K562 (cell line): Measurements from ENCODE around the gene TENT4B. TPM values are rescaled to one million over a fixed set of nuclear protein-coding genes. Genes with fewer than 3 reads are reported as not detected.

Experiments used
- DACH1 ChIP-seq: fragments of 450-650 bp; IDR thresholded peaks from 2 replicates; pipeline ENCODE4 v1.6.1; 2018; ENCODE audit not compliant: partially characterized antibody
- E2F5 ChIP-seq: sonication (generic); formaldehyde crosslinking; IDR thresholded peaks from 2 replicates; pipeline ENCODE4 v1.8.0; 2022; ENCODE audit warnings: mild to moderate bottlenecking, missing genetic modification reagents
- ERF ChIP-seq: fragments of 450-650 bp; formaldehyde crosslinking; IDR thresholded peaks from 2 replicates; pipeline ENCODE4 v1.4.0; 2020; ENCODE audit warnings: mild to moderate bottlenecking, mixed read lengths
- ETV1 ChIP-seq: fragments of 450-650 bp; conservative IDR thresholded peaks from 2 replicates; pipeline ENCODE4 v1.6.1; 2016; ENCODE audit warnings: missing genetic modification characterization, control low read depth, low read depth, missing compliant biosample characterization
- KDM1A ChIP-seq, 2 experiments: fragments of 450-650 bp; IDR thresholded peaks; 2 replicates each; pipeline ENCODE4 v1.6.1; 2016; ENCODE audit warnings: mild to moderate bottlenecking in 2 of 2
- MITF ChIP-seq: IDR thresholded peaks from 2 replicates; pipeline ENCODE4 v1.6.1; 2014; ENCODE audit warnings: antibody characterized with exemption
- MYC ChIP-seq, 2 experiments: fragments of 250-450 bp in 1 of 2; sonication (Bioruptor Pico) in 1 of 2; IDR thresholded peaks; 2 replicates each; pipeline versions ENCODE4 v1.5.1 to v1.6.1; 2012 to 2021; ENCODE audit warnings: low read depth in 2 of 2, borderline replicate concordance in 1 of 2, improper control_type of control experiment in 1 of 2, low read length in 1 of 2, mild to moderate bottlenecking in 1 of 2, moderate library complexity in 1 of 2
- NR2C2 ChIP-seq, 2 experiments: fragments of 200-800 bp in 1 of 2; sonication (Bioruptor generic) in 1 of 2; sonication (generic) in 1 of 2; formaldehyde crosslinking in 1 of 2; IDR thresholded peaks; 2 replicates each; pipeline versions ENCODE4 v1.6.1 to v1.8.0; 2016 to 2022; ENCODE audit warnings: mild to moderate bottlenecking in 1 of 2, missing compliant biosample characterization in 1 of 2, missing genetic modification characterization in 1 of 2, missing genetic modification reagents in 1 of 2
- PBX2 ChIP-seq, 2 experiments: IDR thresholded peaks in 1 of 2; conservative IDR thresholded peaks in 1 of 2; 2 replicates each; pipeline ENCODE4 v1.6.1; 2016; ENCODE audit warnings: low read depth in 2 of 2, mild to moderate bottlenecking in 1 of 2, missing compliant biosample characterization in 1 of 2, missing genetic modification characterization in 1 of 2, moderate library complexity in 1 of 2
- SIRT6 ChIP-seq: IDR thresholded peaks from one replicate; pipeline ENCODE4 v1.6.1; 2012; ENCODE audit warnings: low read depth, mild to moderate bottlenecking, control low read depth, inconsistent platforms, low read length, moderate library complexity
- SNIP1 ChIP-seq: fragments of 450-650 bp; IDR thresholded peaks from 2 replicates; pipeline ENCODE4 v1.7.1; 2017; ENCODE audit warnings: low read depth, mild to moderate bottlenecking
- ZBTB7A ChIP-seq: IDR thresholded peaks from 2 replicates; pipeline ENCODE4 v1.6.1; 2011; ENCODE audit warnings: low read depth, mild to moderate bottlenecking, low read length, moderate library complexity, borderline replicate concordance; ENCODE audit not compliant: control insufficient read depth
- ZNF134 ChIP-seq: fragments of 250-450 bp; sonication (Bioruptor Pico); conservative IDR thresholded peaks from 2 replicates; pipeline ENCODE4 v1.4.0; 2020
- ZNF197 ChIP-seq: fragments of 200-800 bp; sonication (Bioruptor generic); IDR thresholded peaks from 2 replicates; pipeline ENCODE4 v1.6.1; 2016; ENCODE audit warnings: low read depth, missing genetic modification characterization, missing compliant biosample characterization
- ZNF224 ChIP-seq: sonication (generic); formaldehyde crosslinking; IDR thresholded peaks from 2 replicates; pipeline ENCODE4 v1.8.0; 2022; ENCODE audit warnings: mild to moderate bottlenecking, missing genetic modification reagents
- ZNF324 ChIP-seq: fragments of 250-450 bp; sonication (Bioruptor Pico); IDR thresholded peaks from 2 replicates; pipeline ENCODE4 v1.4.0; 2020; ENCODE audit warnings: mild to moderate bottlenecking
- ZNF518B ChIP-seq: fragments of 250-450 bp; sonication (Bioruptor Pico); IDR thresholded peaks from 2 replicates; pipeline ENCODE4 v1.5.0; 2021; ENCODE audit warnings: mild to moderate bottlenecking, moderate library complexity
- ZNF76 ChIP-seq: fragments of 250-450 bp; sonication (Bioruptor Pico); IDR thresholded peaks from 2 replicates; pipeline ENCODE4 v1.4.0; 2020; ENCODE audit warnings: mild to moderate bottlenecking, moderate library complexity, borderline replicate concordance
- polyA plus RNA-seq, 8 experiments: library from polyadenylated mRNA; depleted of rRNA in 4 of 8; stranded (reverse) in 5 of 8; unstranded in 3 of 8; fragments of >200 nt; fragmentation: Nextera tagmentation in 2 of 8; fragmentation: Illumina TruSeq in 1 of 8; extraction: Ambion mirVana in 2 of 8; extraction: Trizol in 1 of 8; gene quantifications; 2 replicates each; pipeline versions ENCODE4 v1.2.1 to v1.2.3, GENCODE V29; 2011 to 2014; ENCODE audit warnings: inconsistent platforms in 1 of 8, missing spikeins in 1 of 8
- total RNA-seq, 7 experiments: library from RNA; depleted of rRNA in 6 of 7; stranded (reverse); fragments of >200 nt in 6 of 7; fragmentation: Illumina TruSeq in 2 of 7; extraction: Trizol in 2 of 7; gene quantifications; 2 replicates each; pipeline versions ENCODE4 v1.2.1 to v1.2.3, GENCODE V29; 2011 to 2021; ENCODE audit warnings: low replicate concordance in 1 of 7

The TENT4B gene
- total and polyA plus RNA-seq, 9 of the 15 experiments (the other 6 are each of a cell fraction or from before 2014, with no cell fraction given): 5.2 to 8.4 (median 7.0) TPM

- TF ChIP-seq SIRT6 (no peak), KDM1A (IDR thresholded peaks at IDR 0.05) (no peak), DACH1 (peak; percentile 5), NR2C2 (CRISPR knock-in tag; IDR thresholded peaks at IDR 0.05) (no peak), NR2C2 (tag; IDR thresholded peaks at IDR 0.05) (peak; percentile 20; the same call in 1 of the 2 replicates), ZNF134 (no peak), ZNF518B (no peak), E2F5 (CRISPR knock-in tag) (no peak), PBX2 (CRISPR knock-in tag; IDR thresholded peaks at IDR 0.05; ENCODE audit: low read depth) (no peak), PBX2 (tag; conservative IDR thresholded peaks at IDR 0.05; ENCODE audit: low read depth) (no peak), MYC (IDR thresholded peaks at IDR 0.05; ENCODE audit: low read depth, low read length) (peak; percentile 10), MYC (CRISPR knock-in tag; IDR thresholded peaks at IDR 0.05; ENCODE audit: borderline replicate concordance, low read depth) (no peak), SNIP1 (peak; percentile 57; the same call in 1 of the 2 replicates), ETV1 (tag) (peak; percentile 64), ZNF197 (CRISPR knock-in tag) (no peak), ZNF224 (CRISPR knock-in tag) (no peak), ZNF324 (CRISPR knock-in tag) (no peak), ERF (no peak), ZBTB7A (peak; percentile 87; the same call in 1 of the 2 replicates), ZNF76 (CRISPR knock-in tag) (no peak), MITF (no peak)
These were observed 113.4 kb downstream of the TENT4B start, which contains the start of gene ADCY7 (continued) for GRCh38 chr16:50266337-50267091.
